HG03066 (cell line): Measurements from ENCODE around the gene PLSCR1.
"Not testable (repeated sequence)": the region's sequence is repeated elsewhere in the genome, so short reads cannot be mapped to it uniquely, and the experiment has no call there.

ENCODE experiments used
- ATAC-seq: cut with Tn5 transposase; IDR thresholded peaks from one replicate; pipeline ENCODE4 v1.9.1; 2021; ENCODE audit warnings: low read depth; ENCODE audit not compliant: unreplicated experiment

Gene PLSCR1

GRCh38 chr3:146550743-146551510 is 6.5 kb upstream of the PLSCR1 start:
- ATAC-seq = peak; percentile 81

DNA sequence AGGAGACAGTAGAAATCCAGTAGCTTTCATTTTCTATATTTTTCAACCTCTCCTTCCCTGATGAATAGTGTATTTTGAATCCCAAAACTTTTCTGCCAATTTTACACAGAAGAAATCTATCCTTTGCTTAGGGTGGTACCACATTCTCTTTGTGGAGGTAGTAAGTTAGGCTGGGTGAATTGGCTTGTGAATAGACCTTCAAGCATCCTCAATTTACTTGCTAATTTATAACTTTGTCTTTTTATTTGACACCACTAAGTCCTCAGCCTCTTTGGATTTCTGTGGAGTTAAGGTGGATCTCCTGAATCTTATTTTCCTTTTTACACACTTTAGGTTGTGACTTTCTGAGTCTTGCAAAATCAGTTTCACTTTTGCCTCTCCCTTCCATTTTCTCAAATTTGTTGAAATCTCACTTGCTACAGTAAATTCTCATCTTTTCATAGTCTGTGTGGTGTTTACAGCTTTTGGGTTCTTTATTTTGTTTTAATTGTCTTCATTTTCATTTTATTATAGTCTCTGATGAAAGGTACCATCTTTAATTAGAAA is 5.7 kb upstream of the PLSCR1 start:
- ATAC-seq = no peak

DNA sequence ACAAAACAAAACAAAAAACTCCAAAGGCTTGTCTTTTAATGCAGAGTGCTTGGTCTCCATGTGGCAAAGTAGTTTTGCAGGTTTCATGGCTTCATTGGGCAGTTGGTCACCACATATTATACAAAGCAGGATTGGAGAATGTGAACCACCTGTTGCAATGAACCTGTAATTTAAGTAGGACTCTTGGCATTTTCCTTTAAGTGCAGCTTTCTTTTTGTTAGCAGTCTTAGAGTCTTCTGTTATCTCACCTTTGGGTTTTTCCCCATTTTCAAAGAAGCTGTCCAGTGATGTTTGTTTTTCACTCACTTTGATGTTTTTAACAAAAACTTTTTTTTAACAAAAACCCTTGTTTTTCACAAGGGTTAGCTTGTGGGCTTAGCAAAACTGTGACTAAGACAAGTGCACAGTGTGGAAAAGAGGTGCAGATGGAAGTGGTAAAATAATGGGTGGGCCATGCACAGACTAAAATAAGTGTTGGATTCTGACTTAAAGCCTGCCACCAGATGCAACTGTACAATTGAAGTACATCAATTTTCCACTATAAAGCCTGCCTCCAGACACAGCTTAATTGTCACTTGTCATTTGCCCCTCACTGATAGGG is 2.9 kb upstream of the PLSCR1 start:
- ATAC-seq = no peak

GRCh38 chr3:146546366-146546965 is 2.1 kb upstream of the PLSCR1 start:
- no peak for ATAC-seq

- no peak for ATAC-seq
Observed at GRCh38 chr3:146544929-146545528, 622 bp upstream of the PLSCR1 start.

DNA sequence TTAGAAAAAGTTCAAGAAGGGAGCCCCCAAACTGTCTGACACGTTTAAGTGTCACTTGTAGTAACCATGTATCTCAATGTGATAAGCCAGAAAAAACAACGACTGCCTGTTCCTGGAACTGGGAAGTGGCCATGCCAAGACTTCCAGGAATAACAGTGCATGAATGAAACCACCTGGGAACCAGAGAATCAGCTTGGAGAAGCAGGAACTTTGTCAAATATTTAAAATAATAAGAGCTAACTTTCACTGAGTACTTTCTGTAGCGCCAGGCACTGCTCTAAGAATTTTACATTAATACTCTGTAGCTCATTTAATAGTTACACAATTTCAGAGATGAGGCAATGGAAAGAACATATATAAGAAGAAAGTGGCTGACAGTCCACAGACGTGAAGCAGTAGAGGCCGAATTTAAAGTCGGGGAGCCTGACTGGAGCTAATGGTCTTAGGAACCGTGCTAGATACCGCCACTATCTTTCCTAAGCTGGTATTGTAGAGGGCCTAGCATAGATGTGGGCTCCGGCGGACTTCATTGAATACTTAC is 876 bp downstream of the PLSCR1 start:
- ATAC-seq = peak; percentile 11

GRCh38 chr3:146542978-146543377 is 1.4 kb downstream of the PLSCR1 start:
- ATAC-seq = no peak

DNA sequence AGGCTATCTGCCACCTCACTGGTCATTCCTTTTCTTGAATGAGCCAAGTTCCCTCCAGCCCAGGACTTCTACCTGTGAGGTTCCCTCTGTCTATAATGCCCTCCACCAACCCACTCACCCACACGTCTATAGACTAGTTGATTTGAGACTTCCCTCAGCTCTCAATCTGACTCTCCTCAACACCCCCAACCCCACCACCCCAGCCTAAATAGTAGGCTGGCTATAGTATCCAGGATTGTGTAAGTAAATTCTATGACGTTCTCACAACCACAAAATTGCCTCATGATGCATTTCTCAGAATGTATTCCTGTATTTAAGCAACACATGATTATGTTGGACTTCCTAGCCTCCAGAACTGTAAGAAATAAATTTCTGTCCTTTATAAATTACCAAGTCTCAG is 2.2 kb downstream of the PLSCR1 start:
- no peak for ATAC-seq

DNA sequence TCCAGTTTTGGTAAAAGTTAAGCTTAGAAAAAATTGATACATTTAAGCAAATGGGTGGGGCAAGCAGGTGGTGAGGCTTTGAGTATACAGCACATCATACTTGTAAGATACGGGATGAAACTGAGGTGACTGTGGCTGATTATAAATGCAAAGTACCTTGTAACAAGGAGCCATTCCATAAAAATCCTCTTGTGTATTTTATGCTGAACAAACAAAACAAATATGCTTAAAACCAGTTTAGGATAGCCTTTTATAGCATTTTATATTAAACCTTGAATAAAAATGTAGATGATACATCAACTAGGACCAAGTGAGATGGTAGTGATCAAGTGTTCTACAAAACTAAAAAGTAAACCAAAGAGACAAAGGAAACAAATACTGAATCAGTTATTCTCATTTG is 3.4 kb downstream of the PLSCR1 start:
- ATAC-seq = no peak

- no peak for ATAC-seq
Observed at GRCh38 chr3:146540236-146540635, 4.2 kb downstream of the PLSCR1 start.

DNA sequence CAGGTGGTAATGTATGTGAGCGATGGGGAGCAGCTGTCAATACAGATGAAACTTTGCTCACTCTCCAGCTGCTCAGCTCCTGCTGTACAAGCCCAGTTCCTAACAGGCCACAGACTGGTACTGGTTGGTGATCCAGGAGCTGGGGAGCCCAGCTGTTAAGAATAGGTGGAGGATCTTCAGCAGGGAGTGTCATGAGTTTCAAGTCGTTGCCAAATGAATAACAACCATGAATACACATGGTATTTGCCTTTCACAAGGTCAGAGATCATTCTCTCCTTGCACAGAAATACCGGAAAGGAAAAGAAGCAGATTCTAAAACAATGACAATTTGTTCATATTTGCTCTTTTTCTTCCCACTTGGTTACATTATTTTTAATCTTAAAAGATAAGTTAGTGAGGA is 5.1 kb downstream of the PLSCR1 start:
- ATAC-seq = no peak

- ATAC-seq = no peak
Observed at GRCh38 chr3:146537603-146538002, 6.8 kb downstream of the PLSCR1 start.

- ATAC-seq = no peak
Observed at GRCh38 chr3:146536681-146537080, 7.7 kb downstream of the PLSCR1 start.

DNA sequence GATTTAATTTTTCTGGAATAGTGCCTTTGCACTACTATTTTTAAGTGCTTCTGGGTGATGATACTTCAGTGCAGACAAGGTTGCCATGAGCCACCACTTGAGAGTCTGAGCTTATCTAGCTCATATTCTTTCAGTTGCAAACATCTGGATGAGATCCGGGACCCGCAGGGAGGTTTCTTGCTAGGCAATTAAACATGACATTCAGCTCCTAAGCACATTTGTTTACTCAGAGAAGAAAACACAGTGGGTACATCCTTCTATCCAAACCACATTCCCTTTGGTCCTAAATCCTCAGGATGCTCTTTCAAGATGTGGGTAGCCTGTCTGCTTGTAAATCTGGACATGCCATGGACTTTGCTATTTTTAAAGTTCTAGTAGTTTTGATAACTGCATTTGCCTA is 12.0 kb downstream of the PLSCR1 start:
- ATAC-seq = no peak

GRCh38 chr3:146530609-146531008 is 13.8 kb downstream of the PLSCR1 start:
- ATAC-seq = no peak

- no peak for ATAC-seq
Observed at GRCh38 chr3:146529021-146529420, 15.4 kb downstream of the PLSCR1 start.

DNA sequence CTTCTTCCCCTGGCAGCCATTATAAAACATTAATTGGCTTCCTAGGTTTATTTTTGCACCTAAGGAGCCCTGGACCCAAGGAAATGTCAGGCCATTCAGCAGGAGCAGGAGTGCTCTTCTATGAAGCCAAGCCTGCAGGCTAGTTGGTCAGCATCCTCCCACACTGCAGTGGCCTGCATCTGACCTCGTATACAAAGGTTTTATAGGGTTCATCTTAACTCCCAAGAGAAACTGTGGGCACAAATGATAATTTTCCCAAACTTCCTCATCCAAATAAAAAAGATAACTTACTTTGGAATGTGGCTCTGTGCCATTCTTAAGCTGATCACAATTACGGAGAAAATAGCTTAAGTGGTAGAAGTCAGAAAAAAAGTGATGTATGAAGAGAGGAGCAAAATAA is 19.4 kb downstream of the PLSCR1 start:
- no peak for ATAC-seq

DNA sequence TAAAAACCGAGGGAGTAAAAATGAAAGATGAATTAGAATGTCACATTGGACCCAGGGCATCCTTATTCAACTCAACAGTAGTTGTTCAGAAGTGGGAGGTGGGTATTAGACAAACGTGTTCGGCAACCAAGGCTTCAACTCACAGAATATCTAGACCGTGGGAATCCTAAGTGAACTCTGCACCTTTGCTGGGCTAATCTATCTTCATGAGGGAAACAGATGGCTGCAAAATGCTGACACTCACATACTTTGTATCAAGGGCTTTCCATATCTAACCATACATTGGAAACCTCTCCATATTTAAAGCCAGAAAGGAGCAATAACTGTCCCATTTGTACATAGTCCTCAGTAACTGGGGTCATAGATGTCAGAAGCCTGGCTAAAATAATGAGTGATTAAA is 20.9 kb downstream of the PLSCR1 start:
- ATAC-seq = no peak

- ATAC-seq = not testable (repeated sequence)
Observed at GRCh38 chr3:146522174-146523158, 21.9 kb downstream of the PLSCR1 start.

GRCh38 chr3:146521394-146521793 is 23.0 kb downstream of the PLSCR1 start:
- ATAC-seq = no peak
